H1 (cell line): ENCODE data around the gene C17orf107. TPM values are rescaled to one million over a fixed set of nuclear protein-coding genes. Genes with fewer than 3 reads are reported as not detected.

Experiments used
- CTCF ChIA-PET: fragments of 300-600 bp; sonication (Branson Sonifier 250); formaldehyde crosslinking; loops from one replicate; lab custom pipeline; 2021; ENCODE audit not compliant: partially characterized antibody; lab: Charles Lee
- POLR2A ChIA-PET: fragments of 300-600 bp; sonication (Branson Sonifier 250); formaldehyde crosslinking; loops from one replicate; lab custom pipeline; 2021; ENCODE audit warnings: inconsistent platforms; ENCODE audit not compliant: partially characterized antibody; lab: Charles Lee
- DNase-seq, 2 experiments: peaks; one replicate each; pipeline versions ENCODE4 v3.0.0 to v3.0.0-alpha.2; 2010 to 2022; ENCODE audit warnings: low spot score in 2 of 2, low read depth in 1 of 2, mixed read lengths in 1 of 2
- FAIRE-seq: peaks from 2 replicates; lab custom pipeline; 2011; peaks lifted over from hg19 to GRCh38; lab: Jason Lieb, UNC
- H2AFZ ChIP-seq: 2 replicates; pipeline ENCODE4 v1.8.1; 2012; ENCODE audit warnings: low read length, inconsistent platforms
- H2AK5ac ChIP-seq: 2 replicates; pipeline ENCODE4 v1.6.1; 2013; ENCODE audit warnings: low read depth, low read length
- H2BK120ac ChIP-seq: replicated peaks from 2 replicates; pipeline ENCODE3; 2013; ENCODE audit warnings: low read depth, low read length, inconsistent platforms
- H2BK12ac ChIP-seq: 2 replicates; pipeline ENCODE4 v1.6.1; 2013; ENCODE audit warnings: low read depth, low read length
- H2BK15ac ChIP-seq: 2 replicates; pipeline ENCODE4 v1.6.1; 2013; ENCODE audit warnings: low read length
- H2BK20ac ChIP-seq: 2 replicates; pipeline ENCODE4 v1.6.1; 2013; ENCODE audit warnings: low read length
- H2BK5ac ChIP-seq: 2 replicates; pipeline ENCODE4 v1.6.1; 2013; ENCODE audit warnings: low read depth, low read length
- H3K14ac ChIP-seq: 2 replicates; pipeline ENCODE4 v1.6.1; 2013; ENCODE audit warnings: inconsistent platforms; ENCODE audit not compliant: insufficient read length
- H3K18ac ChIP-seq: 2 replicates; pipeline ENCODE4 v1.6.1; 2013; ENCODE audit warnings: low read length; ENCODE audit errors: extremely low read depth
- H3K23ac ChIP-seq: 2 replicates; pipeline ENCODE4 v1.6.1; 2013; ENCODE audit warnings: inconsistent platforms; ENCODE audit not compliant: insufficient read length
- H3K23me2 ChIP-seq: 2 replicates; pipeline ENCODE4 v1.6.1; 2013; ENCODE audit warnings: low read depth, low read length
- H3K27ac ChIP-seq: 2 replicates; pipeline ENCODE4 v1.6.1; 2011; ENCODE audit warnings: low read depth, low read length, inconsistent platforms
- H3K27me3 ChIP-seq, 4 experiments: replicated peaks in 1 of 4; 1 replicate in 1 of 4; 2 replicates in 3 of 4; pipeline versions ENCODE4 v1.6.1 to v1.8.1; 2011 to 2013; ENCODE audit warnings: low read length in 3 of 4, mild to moderate bottlenecking in 3 of 4, inconsistent platforms in 2 of 4, mixed read lengths in 2 of 4, moderate library complexity in 1 of 4; ENCODE audit not compliant: control insufficient read depth in 3 of 4, insufficient read depth in 3 of 4; ENCODE audit errors: extremely low read depth in 1 of 4
- H3K36me3 ChIP-seq, 4 experiments: 2 replicates each; pipeline versions ENCODE4 v1.6.1 to v1.8.1; 2011 to 2013; ENCODE audit warnings: mild to moderate bottlenecking in 4 of 4, low read length in 3 of 4, moderate library complexity in 2 of 4, control low read depth in 1 of 4, inconsistent platforms in 1 of 4; ENCODE audit not compliant: insufficient read depth in 4 of 4, control insufficient read depth in 2 of 4
- H3K4ac ChIP-seq: replicated peaks from 2 replicates; pipeline ENCODE3; 2013; ENCODE audit warnings: low read length, low read depth, mixed read lengths, inconsistent platforms; ENCODE audit not compliant: insufficient read length
- H3K4me1 ChIP-seq, 4 experiments: replicated peaks in 1 of 4; 1 replicate in 1 of 4; 2 replicates in 3 of 4; pipeline versions ENCODE4 v1.6.1 to v1.8.1; 2011 to 2013; ENCODE audit warnings: low read length in 3 of 4, inconsistent platforms in 2 of 4, mixed read lengths in 1 of 4; ENCODE audit not compliant: insufficient read depth in 4 of 4, control insufficient read depth in 3 of 4
- H3K4me2 ChIP-seq, 2 experiments: 2 replicates each; pipeline versions ENCODE4 v1.6.1 to v1.8.1; 2011 to 2013; ENCODE audit warnings: low read depth in 2 of 2, low read length in 2 of 2, control low read depth in 1 of 2, inconsistent platforms in 1 of 2, mild to moderate bottlenecking in 1 of 2; ENCODE audit not compliant: insufficient read depth in 1 of 2
- H3K4me3 ChIP-seq, 4 experiments: fragments of 200-600, 300-600 bp in 1 of 4; sonication (generic), shearing (Covaris generic), sonication (Bioruptor Twin) in 1 of 4; 2 replicates each; pipeline versions ENCODE4 v1.5.1 to v1.8.1; 2011 to 2016; ENCODE audit warnings: low read length in 4 of 4, low read depth in 3 of 4, control low read depth in 2 of 4, inconsistent platforms in 2 of 4, mild to moderate bottlenecking in 2 of 4, mixed read lengths in 1 of 4, moderate library complexity in 1 of 4; ENCODE audit not compliant: insufficient read depth in 2 of 4; ENCODE audit errors: extremely low read depth in 1 of 4
- H3K56ac ChIP-seq: replicated peaks from 2 replicates; pipeline ENCODE3; 2013; ENCODE audit warnings: low read depth, mild to moderate bottlenecking, mixed read lengths, low read length, inconsistent platforms; ENCODE audit not compliant: insufficient read length
- H3K79me1 ChIP-seq: 2 replicates; pipeline ENCODE4 v1.6.1; 2013; ENCODE audit warnings: low read depth, low read length, control low read depth
- H3K79me2 ChIP-seq, 2 experiments: 2 replicates each; pipeline versions ENCODE4 v1.6.1 to v1.8.1; 2012 to 2013; ENCODE audit warnings: low read length in 2 of 2, mild to moderate bottlenecking in 2 of 2, inconsistent platforms in 1 of 2; ENCODE audit not compliant: insufficient read depth in 2 of 2, control insufficient read depth in 1 of 2
- H3K9ac ChIP-seq, 4 experiments: replicated peaks in 1 of 4; 1 replicate in 1 of 4; 2 replicates in 3 of 4; pipeline versions ENCODE4 v1.6.1 to v1.8.1; 2011 to 2013; ENCODE audit warnings: low read depth in 3 of 4, low read length in 3 of 4, control low read depth in 2 of 4, mild to moderate bottlenecking in 2 of 4, moderate library complexity in 2 of 4, inconsistent platforms in 1 of 4; ENCODE audit errors: extremely low read depth in 1 of 4
- H3K9me3 ChIP-seq, 2 experiments: 2 replicates each; pipeline versions ENCODE4 v1.6.1 to v1.8.1; 2012 to 2013; ENCODE audit warnings: mild to moderate bottlenecking in 2 of 2, moderate library complexity in 2 of 2, control low read depth in 1 of 2, inconsistent platforms in 1 of 2, low read depth in 1 of 2, low read length in 1 of 2, mixed read lengths in 1 of 2; ENCODE audit not compliant: insufficient read depth in 2 of 2
- H4K20me1 ChIP-seq, 2 experiments: replicated peaks in 1 of 2; 2 replicates each; pipeline versions ENCODE3 to v1.8.1; 2011 to 2013; ENCODE audit warnings: inconsistent platforms in 2 of 2, low read length in 2 of 2, mild to moderate bottlenecking in 1 of 2; ENCODE audit not compliant: insufficient read depth in 2 of 2, control insufficient read depth in 1 of 2
- H4K5ac ChIP-seq: 2 replicates; pipeline ENCODE4 v1.6.1; 2013; ENCODE audit warnings: low read length, low read depth, mixed read lengths, inconsistent platforms; ENCODE audit not compliant: insufficient read length
- H4K8ac ChIP-seq: 2 replicates; pipeline ENCODE4 v1.8.0; 2013; ENCODE audit warnings: mild to moderate bottlenecking, moderate library complexity, low read length, inconsistent platforms; ENCODE audit not compliant: insufficient read depth; ENCODE audit errors: extremely low read depth
- H4K91ac ChIP-seq: replicated peaks from 2 replicates; pipeline ENCODE3; 2013; ENCODE audit warnings: low read length, mixed read lengths, inconsistent platforms; ENCODE audit not compliant: insufficient read length
- ATF3 ChIP-seq: IDR thresholded peaks from 2 replicates; pipeline ENCODE4 v1.6.1; 2011; ENCODE audit warnings: low read depth, mild to moderate bottlenecking, low read length; ENCODE audit not compliant: insufficient read depth
- E2F6 ChIP-seq: IDR thresholded peaks from 2 replicates; pipeline ENCODE4 v1.6.1; 2012; ENCODE audit warnings: inconsistent platforms
- FOSL1 ChIP-seq: IDR thresholded peaks from 2 replicates; pipeline ENCODE4 v1.6.1; 2011; ENCODE audit warnings: mild to moderate bottlenecking, low read depth, low read length, moderate library complexity; ENCODE audit not compliant: insufficient read depth
- NRF1 ChIP-seq: IDR thresholded peaks from 2 replicates; pipeline ENCODE4 v1.6.1; 2011; ENCODE audit warnings: mild to moderate bottlenecking, low read depth, low read length, improper control_type of control experiment
- POLR2A ChIP-seq, 2 experiments: IDR thresholded peaks; 1 replicate in 1 of 2; 2 replicates in 1 of 2; pipeline ENCODE4 v1.6.1; 2011; ENCODE audit warnings: low read depth in 2 of 2, low read length in 2 of 2, mild to moderate bottlenecking in 2 of 2; ENCODE audit errors: control extremely low read depth in 1 of 2
- POU5F1 ChIP-seq: IDR thresholded peaks from 2 replicates; pipeline ENCODE4 v1.6.1; 2011; ENCODE audit warnings: low read depth, mild to moderate bottlenecking, low read length, moderate library complexity
- SIRT6 ChIP-seq: IDR thresholded peaks from one replicate; pipeline ENCODE4 v1.7.1; 2012; ENCODE audit warnings: low read length, inconsistent platforms
- SRF ChIP-seq: IDR thresholded peaks from 2 replicates; pipeline ENCODE4 v1.6.1; 2011; ENCODE audit warnings: mild to moderate bottlenecking, low read depth, low read length, moderate library complexity
- TBP ChIP-seq: IDR thresholded peaks from 2 replicates; pipeline ENCODE4 v1.6.1; 2011; ENCODE audit warnings: low read depth, low read length, improper control_type of control experiment
- WGBS, 2 experiments: shearing (Covaris generic) in 1 of 2; methylation state at CpG; one replicate each; pipeline versions ENCODE4 v1.1.6 to v1.1.7; 2013 to 2015; ENCODE audit warnings: low lambda C conversion rate in 2 of 2, mixed read lengths in 2 of 2, inconsistent platforms in 1 of 2, low coverage in 1 of 2, missing lambda C conversion rate in 1 of 2; ENCODE audit not compliant: insufficient replicate concordance in 2 of 2, insufficient coverage in 1 of 2, insufficient read length in 1 of 2; ENCODE audit errors: extremely low coverage in 1 of 2, missing lambda C conversion rate in 1 of 2; 5-methylcytosine and 5-hydroxymethylcytosine counted together
- polyA plus RNA-seq, 7 experiments: library from polyadenylated mRNA; depleted of rRNA in 3 of 7; stranded (reverse) in 5 of 7; unstranded in 2 of 7; fragments of >200 nt in 5 of 7; fragments of 200-250 nt in 2 of 7; gene quantifications; 1 replicate in 5 of 7; 2 replicates in 1 of 7; 4 replicates in 1 of 7; pipeline versions ENCODE4 v1.2.1 to v1.2.3, GENCODE V29; 2011 to 2013; ENCODE audit warnings: missing spikeins in 2 of 7, mixed read lengths in 2 of 7
- total RNA-seq: library from RNA; stranded (reverse); fragmentation: NEBNext Ultra II Directional; extraction: Animal tissue kit (Norgen Biotek cat#: 25700); gene quantifications from 2 replicates; pipeline ENCODE4 v1.2.1, GENCODE V29; 2021

The C17orf107 gene
- total and polyA plus RNA-seq, 2 of the 8 experiments (the other 6 are each of a cell fraction or from before 2014, with no cell fraction given) = 0.39 to 0.45 TPM

- Histone ChIP-seq H3K27me3 (no peaks in the 10 kb centered on the region), H2BK120ac (no peak overlapping the region), H2BK15ac (no peak overlapping the region), H4K5ac (no peak overlapping the region), H4K8ac (no peak overlapping the region), H2AFZ (no peak overlapping the region), H3K4me3 (peak overlapping the region; percentile 73 to 97 (median 81)), H3K23me2 (peaks cover 18% of the 10 kb centered on the region), H3K56ac (no peak overlapping the region), H3K36me3 (peaks cover 8 to 42% (median 28%) of the 10 kb centered on the region in 4 experiments), H3K27ac (peak overlapping the region; percentile 67), H3K14ac (no peak overlapping the region), H3K79me2 (peaks cover 8 to 44% of the 10 kb centered on the region in 2 experiments), H3K4me2 (peak overlapping the region; percentile 67 to 95), H3K4me1 (peaks cover 4 to 17% (median 10%) of the 10 kb centered on the region in 4 experiments), H4K91ac (no peak overlapping the region), H3K9ac (peak overlapping the region in 3 of 4 experiments; percentile 46 to 78 (median 59); a peak in 6 of 7 replicates), H2AK5ac (no peak overlapping the region), H4K20me1 (peaks cover 16 to 21% of the 10 kb centered on the region in 2 experiments), H3K4ac (no peak overlapping the region), H2BK20ac (no peak overlapping the region), H2BK12ac (no peak overlapping the region), H3K9me3 (no peaks in the 10 kb centered on the region), H3K79me1 (peaks cover 2% of the 10 kb centered on the region; the same call in 1 of the 2 replicates), H3K23ac (no peak overlapping the region), H2BK5ac (peak overlapping the region; percentile 44; the same call in 1 of the 2 replicates), H3K18ac (peak overlapping the region; percentile 32; the same call in 1 of the 2 replicates)
- TF ChIP-seq SIRT6 (no peak), POLR2A (IDR thresholded peaks at IDR 0.05; ENCODE audit: control extremely low read depth in 1 of 2, low read depth in 2 of 2, low read length in 2 of 2) (no peak), ATF3 (no peak), SRF (peak; percentile 98), FOSL1 (no peak), TBP (no peak), POU5F1 (no peak), E2F6 (no peak), NRF1 (no peak)
- no peak for DNase-seq
- POLR2A ChIA-PET = interaction anchor here (0.6 to 32.4 kb wide), 17 partner anchors 0 to 219 kb away, joined by 3 to 987 read pairs (median 13); partner anchors contain the start of genes C17orf107, CAMTA2, ENO3 and GP1BA
- WGBS, 2 experiments = 8% methylated on average over 5 of the region's 7 CpGs; no CpG with 5 or more reads in 1 of the 2 experiments
- CTCF ChIA-PET = interaction anchor here (0.7 to 0.8 kb wide), 3 partner anchors 11 to 37 kb away, joined by 3 to 4 read pairs (median 3); no protein-coding TSS in a partner anchor
- no peak for FAIRE-seq
Measured at GRCh38 chr17:4947010-4947410, 47.7 kb downstream of the C17orf107 start.
